Activated CD4-positive, alpha-beta T cell treated with anti-CD3 and anti-CD28 coated beads, Interleukin-2, Interleukin-6, amounts not matched to agents 100 ng/mL and 50 ng/mL, durations not matched to agents 16 hours and 8 hours (primary cell): ENCODE measurements around the gene GBP7.
"Not testable (repeated sequence)": the region's sequence is repeated elsewhere in the genome, so short reads cannot be mapped to it uniquely, and the experiment has no call there.

Experiments used
- DNase-seq: peaks from one replicate; pipeline ENCODE4 v3.0.0-alpha.2; 2020

The GBP7 gene, protein sequence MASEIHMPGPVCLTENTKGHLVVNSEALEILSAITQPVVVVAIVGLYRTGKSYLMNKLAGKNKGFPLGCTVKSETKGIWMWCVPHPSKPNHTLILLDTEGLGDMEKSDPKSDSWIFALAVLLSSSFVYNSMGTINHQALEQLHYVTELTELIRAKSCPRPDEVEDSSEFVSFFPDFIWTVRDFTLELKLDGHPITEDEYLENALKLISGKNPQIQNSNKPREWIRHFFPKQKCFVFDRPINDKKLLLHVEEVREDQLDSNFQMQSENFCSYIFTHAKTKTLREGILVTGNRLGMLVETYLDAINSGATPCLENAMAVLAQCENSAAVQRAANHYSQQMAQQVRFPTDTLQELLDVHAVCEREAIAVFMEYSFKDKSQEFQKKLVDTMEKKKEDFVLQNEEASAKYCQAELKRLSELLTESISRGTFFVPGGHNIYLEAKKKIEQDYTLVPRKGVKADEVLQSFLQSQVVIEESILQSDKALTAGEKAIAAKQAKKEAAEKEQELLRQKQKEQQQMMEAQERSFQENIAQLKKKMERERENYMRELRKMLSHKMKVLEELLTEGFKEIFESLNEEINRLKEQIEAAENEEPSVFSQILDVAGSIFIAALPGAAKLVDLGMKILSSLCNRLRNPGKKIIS

GRCh38 chr1:89175601-89176256 is at the start of gene GBP7:
TSS of gene GBP7 (minus strand) at chr1:89176003. CDS start at chr1:89171935, 4,068 bp downstream.
- no peak for DNase-seq

- no peak for DNase-seq
Observed at GRCh38 chr1:89221341-89221740, 45.5 kb upstream of the GBP7 start.

DNA sequence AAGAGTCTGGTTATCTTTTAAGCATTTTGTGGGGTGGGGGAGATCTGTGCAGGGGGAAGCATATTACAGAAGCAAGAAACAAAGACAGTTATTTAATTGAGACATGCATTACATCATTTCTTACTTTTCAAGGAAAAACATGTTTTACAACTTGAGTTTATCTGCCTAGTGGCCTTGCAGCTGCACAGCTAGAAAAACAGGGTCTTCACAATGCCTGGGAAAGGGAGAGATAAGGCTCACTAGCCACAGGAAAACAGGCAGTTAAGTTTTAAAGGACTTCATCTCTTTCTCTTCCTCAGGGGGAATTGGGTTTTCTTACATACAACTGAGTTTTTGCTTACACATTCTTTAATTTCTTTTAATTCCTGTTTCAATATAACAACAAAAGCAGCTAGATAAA is 44.0 kb upstream of the GBP7 start:
- DNase-seq: not testable (repeated sequence)

- not testable (repeated sequence) for DNase-seq
Observed at GRCh38 chr1:89218941-89219340, 43.1 kb upstream of the GBP7 start.

DNA sequence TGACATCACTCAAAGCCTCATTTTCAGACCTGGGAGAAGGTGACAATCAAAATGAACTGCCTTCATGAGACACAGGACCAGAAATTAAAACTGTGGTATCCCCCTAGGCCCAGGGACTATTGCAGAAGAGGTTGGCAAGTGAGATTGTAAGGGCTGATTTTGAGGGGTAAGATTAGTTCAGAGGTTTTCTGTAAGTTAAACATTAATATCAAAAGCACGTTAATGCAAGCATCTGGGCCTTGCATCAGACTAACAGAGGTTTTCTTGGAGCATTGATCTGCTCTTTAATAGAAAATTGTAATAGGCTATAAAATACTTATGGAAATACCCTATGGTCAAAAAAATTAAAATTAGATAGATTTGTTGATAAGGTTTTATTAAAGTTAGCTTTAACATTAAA is 37.5 kb upstream of the GBP7 start:
- no peak for DNase-seq

DNA sequence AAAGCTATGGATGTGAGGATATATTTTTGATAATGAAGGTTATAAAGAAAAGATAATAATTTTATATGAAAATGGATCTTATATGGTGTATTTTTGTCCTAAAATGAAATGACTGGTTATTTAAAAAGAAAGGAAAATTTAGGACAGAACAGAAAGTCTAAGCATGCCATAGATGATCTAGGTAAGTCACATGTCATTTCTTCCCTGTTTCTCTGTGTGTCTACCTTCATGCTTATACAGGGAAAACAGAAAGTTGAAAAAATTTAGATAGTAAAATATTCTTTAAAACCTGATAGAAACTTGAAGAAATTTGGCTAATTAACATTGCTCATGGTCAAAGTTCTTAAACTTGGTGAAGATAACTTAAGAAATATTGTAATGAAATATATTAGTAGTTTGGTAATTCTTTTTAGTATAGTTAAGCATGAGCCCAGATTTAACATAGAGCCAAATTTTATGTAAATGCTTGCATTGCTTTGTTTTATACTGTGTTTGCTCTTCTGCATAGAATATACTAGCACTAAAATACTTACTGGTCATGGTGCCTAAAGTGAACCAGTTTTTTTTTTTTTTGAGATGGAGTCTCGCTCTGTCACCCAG is 35.3 kb upstream of the GBP7 start:
- no peak for DNase-seq

DNA sequence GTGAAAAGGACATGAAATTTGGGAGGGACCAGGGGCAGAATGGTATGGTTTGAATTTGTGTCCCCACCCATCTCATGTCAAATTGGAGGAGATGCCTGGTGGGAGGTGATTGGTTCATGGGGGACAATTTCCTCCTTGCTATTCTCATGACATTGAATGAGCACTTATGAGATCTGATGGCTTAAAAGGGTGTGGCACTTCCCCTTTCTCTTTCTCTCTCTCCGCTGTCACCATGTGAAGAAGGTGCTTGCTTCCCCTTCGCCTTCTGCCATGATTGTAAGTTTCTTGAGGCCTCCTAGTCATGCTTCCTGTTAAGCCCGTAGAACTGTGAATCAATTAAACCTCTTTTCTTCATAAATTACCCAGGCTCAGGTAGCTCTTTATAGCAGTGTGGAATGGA is 30.6 kb upstream of the GBP7 start:
- no peak for DNase-seq

- DNase-seq: no peak
Observed at GRCh38 chr1:89203166-89203565, 27.4 kb upstream of the GBP7 start.

- no peak for DNase-seq
Observed at GRCh38 chr1:89201106-89201794, 25.4 kb upstream of the GBP7 start.

- peak; percentile 5 for DNase-seq
Observed at GRCh38 chr1:89200663-89201062, 24.9 kb upstream of the GBP7 start.

GRCh38 chr1:89199525-89200031 is 23.8 kb upstream of the GBP7 start:
- peak; percentile 17 for DNase-seq

DNA sequence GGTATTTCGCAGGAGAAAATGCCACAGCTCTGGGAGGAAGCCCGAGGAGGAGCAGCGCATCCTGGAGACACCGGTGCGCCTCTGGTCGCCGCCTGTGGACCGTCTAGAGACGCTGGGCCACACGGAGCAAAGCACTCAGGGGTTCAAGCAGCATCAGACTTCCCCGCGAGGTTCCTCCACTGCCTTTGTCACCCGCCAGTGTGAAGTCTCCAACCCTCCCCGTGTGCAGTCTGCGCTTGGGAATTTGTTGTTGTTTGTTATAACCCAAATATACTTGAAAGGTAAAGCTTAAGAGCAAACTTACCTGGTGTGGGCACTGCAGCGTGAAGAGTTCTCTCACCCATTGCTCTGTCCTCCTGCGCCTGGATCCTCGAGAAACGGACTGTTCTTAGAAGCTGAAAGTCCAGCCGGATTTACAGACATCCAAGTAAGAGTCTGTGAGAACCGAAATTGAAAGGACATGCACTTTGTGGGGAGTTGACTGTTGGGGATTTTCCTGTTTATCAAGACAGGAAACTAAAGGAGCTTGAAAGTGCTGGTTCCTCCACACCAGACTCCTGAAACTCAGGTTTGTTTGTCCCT is 22.8 kb upstream of the GBP7 start, which contains the start of gene GBP4:
TSS of gene GBP4 (minus strand) at position 452 of the 582 bp plus-strand sequence. CDS start at position 344, 108 bp downstream.
- DNase-seq: peak; percentile 70

DNA sequence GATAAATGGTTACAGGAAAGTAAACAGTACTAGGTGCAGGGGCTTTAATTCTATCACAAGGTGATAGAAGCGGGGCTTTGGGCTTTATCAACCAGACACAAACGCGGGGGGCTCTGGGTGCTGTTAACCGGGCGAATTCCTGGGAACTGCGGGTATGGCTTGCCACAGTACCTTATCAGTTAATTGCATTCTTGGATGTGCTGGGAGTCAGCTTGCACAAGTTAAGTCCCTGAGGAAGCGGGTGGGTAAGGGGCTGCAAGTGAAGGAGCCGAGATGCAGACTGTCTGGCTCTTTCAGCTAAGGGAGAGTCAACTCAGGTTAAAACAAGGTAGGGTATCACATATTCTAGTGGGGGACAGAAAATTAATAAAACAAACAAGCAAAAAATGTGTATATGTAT is 22.3 kb upstream of the GBP7 start:
- no peak for DNase-seq

GRCh38 chr1:89195476-89195875 is 19.7 kb upstream of the GBP7 start:
- DNase-seq: no peak

- no peak for DNase-seq
Observed at GRCh38 chr1:89191314-89191713, 15.5 kb upstream of the GBP7 start.

- DNase-seq: no peak
Observed at GRCh38 chr1:89190017-89190416, 14.2 kb upstream of the GBP7 start.

DNA sequence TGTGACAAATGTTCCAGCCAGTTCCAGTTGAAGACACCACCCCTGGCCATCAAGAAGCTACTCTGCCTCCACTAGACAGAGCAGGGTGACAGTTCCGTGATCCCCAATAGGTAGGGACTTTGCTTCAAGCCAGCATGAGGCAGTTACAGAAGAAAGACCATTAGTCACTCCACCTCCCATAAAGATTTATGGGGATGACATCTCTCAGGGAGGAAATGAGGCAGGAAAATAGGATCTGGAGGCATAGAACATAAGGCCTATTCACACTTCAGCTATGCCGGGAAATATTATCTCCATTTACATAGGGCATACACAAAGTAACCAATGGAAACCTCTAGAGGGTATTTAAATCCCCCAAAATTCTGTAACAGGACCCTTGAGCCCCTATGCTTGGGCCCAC is 3.5 kb upstream of the GBP7 start:
- no peak for DNase-seq

GRCh38 chr1:89176971-89177370 is 1.2 kb upstream of the GBP7 start:
- DNase-seq: no peak

- DNase-seq: no peak
Observed at GRCh38 chr1:89174491-89174890, 1.3 kb downstream of the GBP7 start.

DNA sequence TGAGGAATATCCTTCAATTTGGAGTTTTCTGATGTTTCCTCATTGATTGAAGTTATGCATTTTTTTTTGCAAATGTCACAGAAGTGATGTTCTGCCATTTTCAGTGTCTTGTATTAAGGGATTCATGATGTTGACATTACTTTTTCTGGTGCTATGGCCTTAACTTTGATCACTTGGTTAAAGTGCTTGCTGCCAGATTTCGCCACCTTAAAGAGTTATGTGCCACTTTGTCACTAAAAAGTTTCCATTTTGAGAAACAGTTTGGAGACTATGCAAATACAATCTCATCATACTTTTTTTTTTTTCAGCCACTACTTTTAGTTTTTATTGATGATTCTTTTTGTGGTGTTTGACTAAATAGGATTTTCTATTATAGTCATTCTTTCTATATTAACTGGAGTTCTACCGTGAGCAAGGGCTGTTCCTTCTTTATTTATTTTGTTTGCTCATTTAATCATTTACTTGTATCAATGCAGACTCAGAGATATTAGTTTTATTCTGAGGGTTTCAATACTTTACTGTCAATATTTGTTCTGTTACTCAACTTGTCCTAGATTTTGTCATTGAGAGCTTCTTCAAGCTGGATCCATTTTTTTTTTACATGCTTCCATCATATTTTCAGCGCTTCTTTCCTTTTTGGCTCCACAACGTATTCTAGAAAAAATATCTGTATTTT is 3.2 kb downstream of the GBP7 start:
- DNase-seq: no peak

DNA sequence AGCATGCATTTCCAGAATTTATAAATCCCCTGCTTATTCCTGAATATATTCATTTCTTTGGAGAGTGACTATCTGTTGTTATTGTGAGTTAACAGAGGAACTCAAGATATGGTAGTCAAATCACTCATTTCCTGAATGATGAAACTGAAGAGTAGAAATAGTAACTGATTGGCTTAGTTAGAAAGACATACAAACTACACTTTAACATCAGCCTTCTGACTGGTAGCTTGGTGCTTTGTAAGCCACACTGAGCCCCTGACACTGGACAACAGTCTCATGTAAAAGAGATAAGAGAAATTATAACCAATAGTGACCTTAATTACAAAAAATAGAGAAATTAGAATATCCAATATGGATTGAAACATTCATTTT is 4.8 kb downstream of the GBP7 start:
- DNase-seq: peak; percentile 37
